ENCODE data around the gene MYRFL.
A peak's percentile ranks its signal among the peaks of the same experiment; 100 is the strongest.

The MYRFL gene

GRCh38 chr12:69929531-69929930 is 104.5 kb downstream of the MYRFL start:
- peak; percentile 24 for DNase-seq (ENCODE audit: low read depth)
- H3K4me3 ChIP-seq (ENCODE audit: control insufficient read depth, low read depth, low read length), result no peak overlapping the region
- TF ChIP-seq CTCF (conservative IDR thresholded peaks at IDR 0.05; ENCODE audit: control insufficient read depth, insufficient read depth, low read depth, low read length), result no peak

- DNase-seq (ENCODE audit: low read depth), result no peak
- TF ChIP-seq CTCF (conservative IDR thresholded peaks at IDR 0.05; ENCODE audit: control insufficient read depth, insufficient read depth, low read depth, low read length), result no peak
- H3K4me3 ChIP-seq (ENCODE audit: control insufficient read depth, low read depth, low read length), result no peak overlapping the region
These were observed 106.5 kb downstream of the MYRFL start for GRCh38 chr12:69931569-69931968.

GRCh38 chr12:69932154-69932553 is 107.1 kb downstream of the MYRFL start:
- no peak for TF ChIP-seq CTCF (conservative IDR thresholded peaks at IDR 0.05; ENCODE audit: control insufficient read depth, insufficient read depth, low read depth, low read length)
- no peak for DNase-seq (ENCODE audit: low read depth)
- H3K4me3 ChIP-seq (ENCODE audit: control insufficient read depth, low read depth, low read length), result no peak overlapping the region

GRCh38 chr12:69932676-69933552 is 107.9 kb downstream of the MYRFL start:
- DNase-seq (ENCODE audit: low read depth), result no peak
- H3K4me3 ChIP-seq (ENCODE audit: control insufficient read depth, low read depth, low read length), result no peak overlapping the region
- no peak for TF ChIP-seq CTCF (conservative IDR thresholded peaks at IDR 0.05; ENCODE audit: control insufficient read depth, insufficient read depth, low read depth, low read length)

GRCh38 chr12:69934011-69934410 is 109.0 kb downstream of the MYRFL start:
- DNase-seq (ENCODE audit: low read depth), result no peak

GRCh38 chr12:69935651-69936100 is 110.6 kb downstream of the MYRFL start:
- no peak overlapping the region for H3K4me3 ChIP-seq (ENCODE audit: control insufficient read depth, low read depth, low read length)
- no peak for DNase-seq (ENCODE audit: low read depth)
- TF ChIP-seq CTCF (conservative IDR thresholded peaks at IDR 0.05; ENCODE audit: control insufficient read depth, insufficient read depth, low read depth, low read length), result no peak

More at GRCh38 chr12:69934011-69934410, 109.0 kb downstream of the MYRFL start:
- no peak overlapping the region for H3K4me3 ChIP-seq (ENCODE audit: control insufficient read depth, low read depth, low read length)
- no peak for TF ChIP-seq CTCF (conservative IDR thresholded peaks at IDR 0.05; ENCODE audit: control insufficient read depth, insufficient read depth, low read depth, low read length)
